Erythroblast (primary cell): ENCODE measurements around the gene IL36B.

Source experiments
- GATA1 ChIP-seq: IDR thresholded peaks from 2 replicates; pipeline ENCODE4 v1.6.1; 2011; ENCODE audit warnings: low read depth, mild to moderate bottlenecking, control low read depth, low read length, moderate library complexity
- POLR2A ChIP-seq: IDR thresholded peaks from 2 replicates; pipeline ENCODE4 v1.6.1; 2011; ENCODE audit warnings: mild to moderate bottlenecking, low read length

DNA sequence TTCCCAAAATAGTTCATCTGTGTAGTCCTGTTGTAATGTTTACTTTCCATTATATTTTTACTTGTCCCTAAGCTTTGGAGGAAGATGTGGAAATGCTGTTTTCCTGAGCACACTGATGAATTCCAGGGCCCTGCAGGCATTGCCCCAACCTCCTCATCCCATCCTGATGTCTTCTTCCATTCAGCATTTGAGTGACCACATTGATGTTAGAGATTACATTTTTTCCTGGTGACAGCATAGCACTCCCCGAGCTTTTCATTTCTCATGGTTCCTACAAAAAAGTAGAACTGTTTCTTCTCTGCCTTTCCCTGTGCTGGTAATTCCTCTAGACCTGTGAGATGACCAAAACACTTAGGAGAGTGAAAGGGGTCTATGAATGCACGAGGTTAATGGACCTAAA is 42.6 kb downstream of the IL36B start:
- TF ChIP-seq POLR2A (no peak), GATA1 (no peak)
